ENCODE measurements around the gene FRMD4B.

GRCh38 chr3:69250014-69250413, 135.9 kb downstream of the FRMD4B start:
- TF ChIP-seq CTCF (IDR thresholded peaks at IDR 0.05) (no peak), POLR2A (IDR thresholded peaks at IDR 0.05) (peak; percentile 26 to 50)
